K562 (cell line): Measurements from ENCODE around the gene ZFYVE19. TPM values are rescaled to one million over a fixed set of nuclear protein-coding genes. Genes with fewer than 3 reads are reported as not detected.

Source experiments
- ATAC-seq: fragments of 200-7000 bp; cut with Tn5 transposase; 3 replicates; pipeline ENCODE4 v1.9.1; 2020; ENCODE audit warnings: moderate library complexity
- BruUV-seq: library from RNA; stranded (reverse); fragments of 400-500 nt; replicated peaks from 2 replicates; lab custom pipeline; 2021; lab: Mats Ljungman, UMichigan
- CTCF ChIA-PET: fragments of 300-600 bp; formaldehyde crosslinking; extraction: SDS; loops from one replicate; lab custom pipeline; 2021; ENCODE audit warnings: low intra/inter-chr PET ratio; lab: Yijun Ruan, JAX
- POLR2A ChIA-PET: fragments of 300-600, 350-650 bp; sonication (Branson Sonifier 250); formaldehyde crosslinking; extraction: SDS; loops from one replicate; lab custom pipeline; 2021; ENCODE audit warnings: antibody characterized with exemption, inconsistent platforms; lab: Yijun Ruan, JAX
- DNase-seq, 4 experiments: peaks; one replicate each; pipeline versions ENCODE4 v3.0.0 to v3.0.0-alpha.2; 2011 to 2018; ENCODE audit warnings: low spot score in 3 of 4, mixed read lengths in 3 of 4; ENCODE audit errors: extremely low read depth in 1 of 4
- FAIRE-seq: peaks from 2 replicates; lab custom pipeline; 2011; peaks lifted over from hg19 to GRCh38; lab: Jason Lieb, UNC
- H2AFZ ChIP-seq: 2 replicates; pipeline ENCODE4 v1.6.0; 2011; ENCODE audit warnings: low read depth, low read length, control low read depth, inconsistent platforms
- H3K27ac ChIP-seq: fragments of 200-600 bp; 3 replicates; pipeline ENCODE4 v1.8.0; 2011; ENCODE audit warnings: low read depth, mild to moderate bottlenecking, control low read depth, inconsistent platforms, low read length, moderate library complexity, mixed read lengths; ENCODE audit errors: extremely low read depth
- H3K27me3 ChIP-seq, 2 experiments: fragments of 300-600 bp in 1 of 2; 2 replicates in 1 of 2; 3 replicates in 1 of 2; pipeline versions ENCODE4 v1.6.0 to v1.8.0; 2011; ENCODE audit warnings: inconsistent platforms in 2 of 2, low read length in 2 of 2, mild to moderate bottlenecking in 1 of 2, mixed read lengths in 1 of 2, moderate library complexity in 1 of 2; ENCODE audit not compliant: control insufficient read depth in 2 of 2, insufficient read depth in 2 of 2
- H3K36me3 ChIP-seq: fragments of 300-600 bp; 3 replicates; pipeline ENCODE4 v1.8.0; 2011; ENCODE audit warnings: mild to moderate bottlenecking, low read length, inconsistent platforms; ENCODE audit not compliant: control insufficient read depth, insufficient read depth
- H3K4me1 ChIP-seq, 2 experiments: fragments of 200-600 bp in 1 of 2; replicated peaks in 1 of 2; 2 replicates in 1 of 2; 3 replicates in 1 of 2; pipeline versions ENCODE4 v1.5.1 to v1.8.0; 2011; ENCODE audit warnings: inconsistent platforms in 2 of 2, low read length in 2 of 2, mild to moderate bottlenecking in 1 of 2, mixed read lengths in 1 of 2, moderate library complexity in 1 of 2; ENCODE audit not compliant: control insufficient read depth in 2 of 2, insufficient read depth in 2 of 2
- H3K4me2 ChIP-seq: 2 replicates; pipeline ENCODE4 v1.6.1; 2011; ENCODE audit warnings: low read length, control low read depth, inconsistent platforms, mixed read lengths; ENCODE audit not compliant: insufficient read depth
- H3K4me3 ChIP-seq: fragments of 200-600 bp; sonication (generic), shearing (Covaris generic); 2 replicates; pipeline ENCODE4 v1.5.1; 2016; ENCODE audit warnings: control low read depth, inconsistent platforms
- H3K79me2 ChIP-seq: fragments of 200-600 bp; 3 replicates; pipeline ENCODE4 v1.8.0; 2011; ENCODE audit warnings: low read length, inconsistent platforms; ENCODE audit not compliant: control insufficient read depth, insufficient read depth
- H3K9ac ChIP-seq, 2 experiments: 2 replicates each; pipeline versions ENCODE4 v1.6.0 to v1.6.1; 2011; ENCODE audit warnings: low read depth in 2 of 2, low read length in 2 of 2, control low read depth in 1 of 2, inconsistent platforms in 1 of 2, mild to moderate bottlenecking in 1 of 2, mixed read lengths in 1 of 2; ENCODE audit not compliant: insufficient read depth in 1 of 2
- H3K9me1 ChIP-seq: one replicate; pipeline ENCODE4 v1.6.0; 2011; ENCODE audit warnings: inconsistent platforms, mild to moderate bottlenecking, low read length, moderate library complexity; ENCODE audit not compliant: control insufficient read depth, insufficient read depth
- H3K9me3 ChIP-seq: replicated peaks from 2 replicates; pipeline ENCODE4 v1.5.1; 2011; ENCODE audit warnings: low read depth, low read length, inconsistent platforms; ENCODE audit not compliant: control insufficient read depth, insufficient read depth
- H4K20me1 ChIP-seq: replicated peaks from 2 replicates; pipeline ENCODE4 v1.6.1; 2011; ENCODE audit warnings: low read length, inconsistent platforms, mixed read lengths; ENCODE audit not compliant: control insufficient read depth, insufficient read depth
- NFIX ChIP-seq: fragments of 250-450 bp; sonication (Bioruptor Pico); IDR thresholded peaks from 2 replicates; pipeline ENCODE4 v1.4.0; 2020; ENCODE audit warnings: low read depth, mild to moderate bottlenecking, moderate library complexity
- REST ChIP-seq, 2 experiments: fragments of 450-650 bp; formaldehyde crosslinking in 1 of 2; IDR thresholded peaks; 2 replicates each; pipeline versions ENCODE4 v1.4.0 to v1.6.1; 2014 to 2020; ENCODE audit warnings: mild to moderate bottlenecking in 2 of 2, borderline replicate concordance in 1 of 2, low read depth in 1 of 2
- RFX7 ChIP-seq: fragments of 250-450 bp; sonication (Bioruptor Pico); IDR thresholded peaks from 2 replicates; pipeline ENCODE4 v1.5.1; 2021; ENCODE audit warnings: mild to moderate bottlenecking
- SMARCB1 ChIP-seq: IDR thresholded peaks from 2 replicates; pipeline ENCODE4 v1.6.1; 2011; ENCODE audit warnings: improper control_type of control experiment, low read depth; ENCODE audit not compliant: insufficient read length
- TARDBP ChIP-seq: fragments of 450-650 bp; IDR thresholded peaks from 2 replicates; pipeline ENCODE4 v1.6.1; 2016
- TOE1 ChIP-seq, 2 experiments: fragments of 450-650 bp in 1 of 2; sonication (generic) in 1 of 2; formaldehyde crosslinking in 1 of 2; IDR thresholded peaks; 2 replicates each; pipeline versions ENCODE4 v1.7.1 to v1.8.0; 2016 to 2022; ENCODE audit warnings: borderline replicate concordance in 2 of 2, mild to moderate bottlenecking in 2 of 2, antibody characterized with exemption in 1 of 2, inconsistent platforms in 1 of 2, low read depth in 1 of 2, missing genetic modification reagents in 1 of 2, moderate library complexity in 1 of 2
- ZC3H8 ChIP-seq: fragments of 450-650 bp; IDR thresholded peaks from 2 replicates; pipeline ENCODE4 v1.6.1; 2017
- WGBS: fragments of 100-300 bp; shearing (Covaris generic); methylation state at CpG from one replicate; pipeline ENCODE4 v1.1.6; 2016; ENCODE audit warnings: low coverage, mixed read lengths; ENCODE audit not compliant: insufficient coverage; ENCODE audit errors: missing lambda C conversion rate; 5-methylcytosine and 5-hydroxymethylcytosine counted together
- in situ Hi-C: fragments of 300-500 bp; cut with MboI; formaldehyde crosslinking; loops from 4 replicates; pipeline ENCODE4 v1.15.0; 2018; ENCODE audit warnings: inconsistent platforms, mixed read lengths
- intact Hi-C: fragments of 100-400 bp; cut with micrococcal nuclease; formaldehyde crosslinking; loops from 2 replicates; pipeline ENCODE4 v1.14.2; 2022
- polyA plus RNA-seq, 8 experiments: library from polyadenylated mRNA; depleted of rRNA in 4 of 8; stranded (reverse) in 5 of 8; unstranded in 3 of 8; fragments of >200 nt; fragmentation: Nextera tagmentation in 2 of 8; fragmentation: Illumina TruSeq in 1 of 8; extraction: Ambion mirVana in 2 of 8; extraction: Trizol in 1 of 8; gene quantifications; 2 replicates each; pipeline versions ENCODE4 v1.2.1 to v1.2.3, GENCODE V29; 2011 to 2014; ENCODE audit warnings: inconsistent platforms in 1 of 8, missing spikeins in 1 of 8
- total RNA-seq, 7 experiments: library from RNA; depleted of rRNA in 6 of 7; stranded (reverse); fragments of >200 nt in 6 of 7; fragmentation: Illumina TruSeq in 2 of 7; extraction: Trizol in 2 of 7; gene quantifications; 2 replicates each; pipeline versions ENCODE4 v1.2.1 to v1.2.3, GENCODE V29; 2011 to 2021; ENCODE audit warnings: low replicate concordance in 1 of 7

ZFYVE19 gene
- total and polyA plus RNA-seq, 9 of the 15 experiments (the other 6 are each of a cell fraction or from before 2014, with no cell fraction given) = 1.5 to 36.8 (median 19.9) TPM

GRCh38 chr15:40838756-40839155, 31.9 kb downstream of the ZFYVE19 start:
- Histone ChIP-seq H3K9ac (no peak overlapping the region), H3K27ac (no peak overlapping the region), H3K79me2 (no peaks in the 10 kb centered on the region), H4K20me1 (no peaks in the 10 kb centered on the region), H3K4me2 (no peak overlapping the region), H3K27me3 (no peaks in the 10 kb centered on the region), H3K4me3 (no peak overlapping the region), H3K9me3 (no peaks in the 10 kb centered on the region), H3K9me1 (no peaks in the 10 kb centered on the region), H2AFZ (peak overlapping the region; percentile 69), H3K36me3 (no peaks in the 10 kb centered on the region), H3K4me1 (peaks cover 0 to 6% of the 10 kb centered on the region in 2 experiments; a peak in 3 of 5 replicates)
- ATAC-seq = no peak
- WGBS = 30% methylated on average over 5 of the region's 5 CpGs
- POLR2A ChIA-PET = interaction anchor here (0.7 to 2.3 kb wide), 2 partner anchors 9 to 73 kb away, joined by 3 to 7 read pairs; no protein-coding TSS in a partner anchor
- TF ChIP-seq SMARCB1 (no peak), REST (IDR thresholded peaks at IDR 0.05; ENCODE audit: borderline replicate concordance) (peak; percentile 62), REST (CRISPR knock-in tag; IDR thresholded peaks at IDR 0.05; ENCODE audit: low read depth) (no peak), RFX7 (CRISPR knock-in tag) (no peak), TOE1 (IDR thresholded peaks at IDR 0.05; ENCODE audit: borderline replicate concordance) (no peak), TOE1 (CRISPR knock-in tag; IDR thresholded peaks at IDR 0.05; ENCODE audit: borderline replicate concordance, low read depth) (no peak), ZC3H8 (no peak), NFIX (CRISPR knock-in tag) (no peak), TARDBP (no peak)
- CTCF ChIA-PET = no interaction called here
- peak; percentile 32 for FAIRE-seq
- BruUV-seq = no TSS peak
- in situ Hi-C loops (no loop called here), intact Hi-C loops (no loop called here)
- no peak for DNase-seq
